Neural cell (in vitro differentiated cells): ENCODE results near the gene ZSWIM8.

Experiments used
- CTCF ChIP-seq: fragments of 450-650 bp; IDR thresholded peaks from 2 replicates; pipeline ENCODE4 v1.5.1; 2014; ENCODE audit warnings: antibody characterized with exemption, mild to moderate bottlenecking, moderate library complexity; ENCODE audit not compliant: poor library complexity, severe bottlenecking
- EP300 ChIP-seq: fragments of 450-650 bp; conservative IDR thresholded peaks from 2 replicates; pipeline ENCODE4 v1.6.1; 2014; ENCODE audit warnings: antibody characterized with exemption, mild to moderate bottlenecking, moderate library complexity; ENCODE audit not compliant: poor library complexity, severe bottlenecking
- EZH2 ChIP-seq: fragments of 200-600, 300-800 bp; shearing (Covaris generic), sonication (generic); IDR thresholded peaks from 2 replicates; pipeline ENCODE4 v1.6.1; 2014; ENCODE audit warnings: antibody characterized with exemption, low read length, borderline replicate concordance, mild to moderate bottlenecking; ENCODE audit not compliant: insufficient read depth, poor library complexity, severe bottlenecking
- POLR2AphosphoS5 ChIP-seq: IDR thresholded peaks from 2 replicates; pipeline ENCODE4 v1.6.1; 2012
- RAD21 ChIP-seq: fragments of 450-650 bp; conservative IDR thresholded peaks from 2 replicates; pipeline ENCODE4 v1.6.1; 2014; ENCODE audit warnings: antibody characterized with exemption, mild to moderate bottlenecking, moderate library complexity
- REST ChIP-seq: IDR thresholded peaks from 2 replicates; pipeline ENCODE4 v1.6.1; 2012; ENCODE audit warnings: borderline replicate concordance
- TAF1 ChIP-seq: IDR thresholded peaks from 2 replicates; pipeline ENCODE4 v1.6.1; 2012; ENCODE audit warnings: low read depth

- TF ChIP-seq CTCF (no peak), EZH2 (no peak), REST (no peak), POLR2AphosphoS5 (no peak), EP300 (no peak), RAD21 (no peak), TAF1 (no peak)
Observed at GRCh38 chr10:73814896-73815718, 29.7 kb downstream of the ZSWIM8 start.
